ENCODE measurements around the gene CDH2.

- TF ChIP-seq CTCF (conservative IDR thresholded peaks at IDR 0.05 in 1 of 2, IDR thresholded peaks at IDR 0.05 in 1 of 2; ENCODE audit: low read depth in 1 of 2, low read length in 2 of 2) = no peak
- no peak for TF ChIP-seq EZH2 (IDR thresholded peaks at IDR 0.05; ENCODE audit: low read length, missing control alignments)
Observed at GRCh38 chr18:28050545-28050944, 126.4 kb downstream of the CDH2 start.
